Epithelial cell of proximal tubule (primary cell): ENCODE measurements around the gene SLC6A18. TPM values are rescaled to one million over a fixed set of nuclear protein-coding genes. Genes with fewer than 3 reads are reported as not detected.

ENCODE experiments used
- DNase-seq: peaks from one replicate; pipeline ENCODE4 v3.0.0-alpha.2; 2011; ENCODE audit warnings: low read depth
- H3K4me3 ChIP-seq: 2 replicates; pipeline ENCODE4 v1.5.1; 2011; ENCODE audit warnings: low read depth, mild to moderate bottlenecking, low read length
- CTCF ChIP-seq: conservative IDR thresholded peaks from 2 replicates; pipeline ENCODE4 v1.5.1; 2012; ENCODE audit warnings: low read depth, mild to moderate bottlenecking, low read length
- total RNA-seq: library from RNA; depleted of rRNA; stranded (reverse); fragments of >200 nt; gene quantifications from 2 replicates; pipeline ENCODE4 v1.2.3, GENCODE V29; 2015

SLC6A18 gene
- total RNA-seq: not detected in 2 replicates

GRCh38 chr5:1225081-1225480 is at the start of gene SLC6A18:
SLC6A18 (plus strand) TSS chr5:1225381; CDS start chr5:1225478, 97 bp downstream.
- no peak for TF ChIP-seq CTCF
- no peak within 1 kb of the TSS for H3K4me3 ChIP-seq
- no peak for DNase-seq

- TF ChIP-seq CTCF: no peak
- no peak for DNase-seq
Observed at GRCh38 chr5:1175801-1176472, 49.2 kb upstream of the SLC6A18 start.

GRCh38 chr5:1176473-1177391 is 48.4 kb upstream of the SLC6A18 start:
- no peak overlapping the region for H3K4me3 ChIP-seq
- TF ChIP-seq CTCF: no peak
- no peak for DNase-seq

More at GRCh38 chr5:1175801-1176472, 49.2 kb upstream of the SLC6A18 start:
- H3K4me3 ChIP-seq: no peak overlapping the region

- no peak for TF ChIP-seq CTCF
Observed at GRCh38 chr5:1177826-1178528, 47.2 kb upstream of the SLC6A18 start.

GRCh38 chr5:1178529-1179382 is 46.4 kb upstream of the SLC6A18 start:
- DNase-seq: no peak
- no peak overlapping the region for H3K4me3 ChIP-seq
- no peak for TF ChIP-seq CTCF

More at GRCh38 chr5:1177826-1178528, 47.2 kb upstream of the SLC6A18 start:
- DNase-seq: no peak
- H3K4me3 ChIP-seq: no peak overlapping the region

GRCh38 chr5:1179383-1179715 is 45.8 kb upstream of the SLC6A18 start:
- no peak for TF ChIP-seq CTCF
- no peak for DNase-seq
- H3K4me3 ChIP-seq: no peak overlapping the region
